ENCODE results near the gene IGSF21. TPM values are rescaled to one million over a fixed set of nuclear protein-coding genes. Genes with fewer than 3 reads are reported as not detected.

The IGSF21 gene
- polyA plus RNA-seq, 1 of the 3 experiments (the other 2 are of a cell fraction) = not detected

- TF ChIP-seq FOXM1 (IDR thresholded peaks at IDR 0.05; ENCODE audit: low read depth) (no peak), RXRA (IDR thresholded peaks at IDR 0.05; ENCODE audit: borderline replicate concordance, low read depth) (no peak), POLR2AphosphoS5 (IDR thresholded peaks at IDR 0.05; ENCODE audit: low read depth, low read length) (no peak), ZBTB33 (IDR thresholded peaks at IDR 0.05; ENCODE audit: borderline replicate concordance, low read depth) (no peak), CTCF (IDR thresholded peaks at IDR 0.05) (no peak), GABPA (IDR thresholded peaks at IDR 0.05; ENCODE audit: low read depth) (no peak), IRF3 (IDR thresholded peaks at IDR 0.05; ENCODE audit: low read depth, low read length) (no peak), JUND (IDR thresholded peaks at IDR 0.05) (no peak), SIN3A (IDR thresholded peaks at IDR 0.05; ENCODE audit: borderline replicate concordance, low read depth, low read length) (no peak), RAD21 (IDR thresholded peaks at IDR 0.05; ENCODE audit: low read length) (no peak), SMC3 (IDR thresholded peaks at IDR 0.05; ENCODE audit: low read depth, low read length) (no peak), PBX3 (IDR thresholded peaks at IDR 0.05) (no peak)
- H3K79me2 ChIP-seq (ENCODE audit: insufficient read depth) = no peaks in the 10 kb centered on the region
- no peak overlapping the region for H3K4me2 ChIP-seq
- POLR2A ChIA-PET = no interaction called here
- no peaks in the 10 kb centered on the region for H4K20me1 ChIP-seq (ENCODE audit: insufficient read depth)
- H3K36me3 ChIP-seq (replicated peaks in 1 of 2; ENCODE audit: control insufficient read depth in 1 of 2, insufficient read depth in 2 of 2, low read length in 1 of 2) = no peaks in the 10 kb centered on the region
- DNase-seq = no peak
- peaks cover 0 to 5% of the 10 kb centered on the region in 2 experiments; a peak in 1 of 4 replicates for H3K4me1 ChIP-seq (ENCODE audit: control insufficient read depth in 1 of 2, insufficient read depth in 2 of 2, low read depth in 1 of 2, low read length in 1 of 2)
- no peaks in the 10 kb centered on the region for H3F3A ChIP-seq (replicated peaks; ENCODE audit: insufficient read depth)
- H3K27ac ChIP-seq (ENCODE audit: low read depth in 2 of 2, low read length in 1 of 2) = no peak overlapping the region
- no peak overlapping the region for H3K4me3 ChIP-seq (ENCODE audit: low read depth in 2 of 2, low read length in 1 of 2)
- H3K9ac ChIP-seq = no peak overlapping the region
- H3K9me2 ChIP-seq = no peaks in the 10 kb centered on the region
- no peaks in the 10 kb centered on the region; the same call in 1 of the 2 replicates for H3K9me3 ChIP-seq
- CTCF ChIA-PET = interaction anchor here (1.1 to 1.6 kb wide), 3 partner anchors 18 to 265 kb away, joined by 3 to 5 read pairs (median 3); no protein-coding TSS in a partner anchor
- H3K27me3 ChIP-seq (ENCODE audit: insufficient read depth) = no peaks in the 10 kb centered on the region
- H2AFZ ChIP-seq (ENCODE audit: low read depth) = no peak overlapping the region
- 32% methylated on average over 6 of the region's 6 CpGs for WGBS (ENCODE audit: low lambda C conversion rate)
Observed at GRCh38 chr1:18332576-18332975, 225.0 kb downstream of the IGSF21 start.
